NCI-H446 (cell line): ENCODE measurements around the gene TOP2B.

ENCODE experiments used
- DNase-seq, 2 experiments: peaks; one replicate each; lab custom pipeline; 2025; lab: John Stamatoyannopoulos, UW

The TOP2B gene

DNA sequence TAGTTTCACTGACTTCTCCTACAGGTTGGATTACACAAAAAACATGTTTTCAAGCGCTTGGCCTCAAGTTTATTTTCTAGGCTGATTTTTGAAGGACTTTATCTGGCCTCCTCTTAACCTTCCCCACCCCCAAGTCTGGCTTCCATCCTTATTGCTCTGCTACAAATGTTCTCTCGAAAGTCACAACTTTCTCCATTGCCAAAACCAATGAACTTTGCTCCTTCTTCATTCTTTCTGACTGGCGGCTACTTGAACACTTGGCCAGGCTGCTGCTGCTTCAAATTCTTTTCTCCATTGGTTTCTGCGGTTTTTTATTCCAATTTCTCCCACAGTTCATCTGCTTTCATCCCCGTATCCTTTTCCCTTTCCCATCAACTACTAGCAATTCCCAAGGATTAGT lies 106.6 kb downstream of the TOP2B start:
- DNase-seq, result no peak

GRCh38 chr3:25557694-25558093 lies 107.0 kb downstream of the TOP2B start:
- DNase-seq, result no peak

DNA sequence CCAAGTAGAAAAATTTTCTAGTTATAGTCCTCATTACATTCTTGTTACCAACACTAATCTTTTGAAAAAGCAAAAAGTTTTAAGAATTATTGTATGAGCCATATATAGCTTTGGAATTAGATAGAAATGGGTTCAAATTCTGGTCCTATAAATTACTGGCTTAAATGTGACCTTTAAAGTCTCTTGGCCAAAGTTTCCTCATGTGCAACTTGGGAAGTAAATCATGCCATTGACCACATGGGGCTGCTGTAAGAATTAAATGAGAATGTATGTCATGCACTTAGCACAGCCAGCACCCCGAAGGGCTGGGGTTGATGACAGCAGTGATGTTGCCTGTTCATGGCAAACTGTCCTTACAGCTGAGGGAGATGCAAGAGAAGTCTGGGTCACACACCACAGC lies 108.3 kb downstream of the TOP2B start:
- DNase-seq, result no peak

GRCh38 chr3:25555695-25556437 lies 108.8 kb downstream of the TOP2B start:
- DNase-seq, result no peak

- DNase-seq, result no peak
These were observed 110.3 kb downstream of the TOP2B start for GRCh38 chr3:25554376-25554775.

- no peak for DNase-seq
These were observed 112.5 kb downstream of the TOP2B start for GRCh38 chr3:25552251-25552650.

- no peak for DNase-seq
These were observed 115.9 kb downstream of the TOP2B start for GRCh38 chr3:25548836-25549235.

- no peak for DNase-seq
These were observed 116.6 kb downstream of the TOP2B start for GRCh38 chr3:25547943-25548674.
